Suprapubic skin (tissue), 4 donors: ENCODE data around the gene CORO2A.

Experiments used
- POLR2A ChIP-seq, 2 donors: fragments of 450-650 bp; IDR thresholded peaks; one replicate each; pipeline ENCODE4 v1.6.1; 2017; ENCODE audit warnings: antibody characterized with exemption in 2 of 2, mild to moderate bottlenecking in 2 of 2, moderate library complexity in 2 of 2
- POLR2AphosphoS5 ChIP-seq, 3 donors: sonication (generic); formaldehyde crosslinking; IDR thresholded peaks; one replicate each; pipeline ENCODE4 v1.6.1; 2017; ENCODE audit warnings: antibody characterized with exemption in 3 of 3

DNA sequence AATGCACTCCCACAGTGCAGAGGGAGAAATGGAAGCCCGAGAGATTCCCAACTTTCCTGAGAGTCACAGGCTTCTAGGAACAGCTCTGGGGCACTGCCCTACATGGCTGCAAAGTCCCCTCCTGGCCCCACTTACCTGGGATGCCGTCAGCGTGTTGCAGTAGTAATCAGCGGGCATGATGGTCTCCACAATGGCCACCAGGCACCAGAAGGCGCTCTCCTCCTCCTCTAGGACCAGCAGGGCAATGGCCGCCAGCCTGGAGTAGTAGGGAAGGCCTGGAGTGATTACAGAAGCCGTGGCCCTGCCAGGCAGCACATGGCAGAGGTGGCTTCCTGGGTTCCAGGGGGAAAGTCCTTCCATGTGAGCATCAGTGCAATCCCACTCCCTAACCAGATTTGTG is 10.7 kb upstream of the CORO2A start:
- no peak for TF ChIP-seq POLR2AphosphoS5 (IDR thresholded peaks at IDR 0.05)
- TF ChIP-seq POLR2A (IDR thresholded peaks at IDR 0.05) = no peak
